HG03457 (cell line): ENCODE measurements around the gene MZT2B.
"Not testable (repeated sequence)": the region's sequence is repeated elsewhere in the genome, so short reads cannot be mapped to it uniquely, and the experiment has no call there.

Experiments
- ATAC-seq: cut with Tn5 transposase; IDR thresholded peaks from one replicate; pipeline ENCODE4 v1.9.1; 2021; ENCODE audit warnings: moderate number of reproducible peaks; ENCODE audit not compliant: unreplicated experiment

The MZT2B gene

GRCh38 chr2:130202518-130202917 lies 20.5 kb downstream of the MZT2B start:
- not testable (repeated sequence) for ATAC-seq

GRCh38 chr2:130203150-130203549 lies 21.1 kb downstream of the MZT2B start:
- ATAC-seq: not testable (repeated sequence)

- not testable (repeated sequence) for ATAC-seq
Observed at GRCh38 chr2:130207051-130207450, 25.0 kb downstream of the MZT2B start.

- ATAC-seq: not testable (repeated sequence)
Observed at GRCh38 chr2:130219147-130219546, 37.1 kb downstream of the MZT2B start.

- not testable (repeated sequence) for ATAC-seq
Observed at GRCh38 chr2:130220505-130220904, 38.4 kb downstream of the MZT2B start.

GRCh38 chr2:130222523-130222922 lies 40.5 kb downstream of the MZT2B start:
- not testable (repeated sequence) for ATAC-seq

- ATAC-seq: not testable (repeated sequence)
Observed at GRCh38 chr2:130228005-130228404, 45.9 kb downstream of the MZT2B start.

- ATAC-seq: not testable (repeated sequence)
Observed at GRCh38 chr2:130228467-130229160, 46.6 kb downstream of the MZT2B start.

- not testable (repeated sequence) for ATAC-seq
Observed at GRCh38 chr2:130229161-130229510, 47.1 kb downstream of the MZT2B start.

- ATAC-seq: not testable (repeated sequence)
Observed at GRCh38 chr2:130230376-130230775, 48.3 kb downstream of the MZT2B start.

- not testable (repeated sequence) for ATAC-seq
Observed at GRCh38 chr2:130230907-130231306, 48.8 kb downstream of the MZT2B start.

GRCh38 chr2:130231656-130232055 lies 49.6 kb downstream of the MZT2B start:
- no peak for ATAC-seq

GRCh38 chr2:130233066-130233465 lies 51.0 kb downstream of the MZT2B start:
- not testable (repeated sequence) for ATAC-seq

GRCh38 chr2:130239581-130239980 lies 57.5 kb downstream of the MZT2B start:
- not testable (repeated sequence) for ATAC-seq
